Endodermal cell (in vitro differentiated cells): ENCODE results near the gene TENT5C. TPM values are rescaled to one million over a fixed set of nuclear protein-coding genes. Genes with fewer than 3 reads are reported as not detected.

Experiments
- DNase-seq: peaks from one replicate; pipeline ENCODE4 v3.0.0-alpha.2; 2017
- H3K27ac ChIP-seq: 2 replicates; pipeline ENCODE4 v1.5.1; 2013; ENCODE audit warnings: mild to moderate bottlenecking, low read depth, low read length, moderate library complexity
- H3K27me3 ChIP-seq: 2 replicates; pipeline ENCODE4 v1.6.1; 2013; ENCODE audit warnings: mild to moderate bottlenecking, low read length, moderate library complexity; ENCODE audit not compliant: insufficient read depth, control insufficient read depth, poor library complexity, severe bottlenecking
- H3K36me3 ChIP-seq: 2 replicates; pipeline ENCODE4 v1.7.0; 2013; ENCODE audit warnings: mild to moderate bottlenecking, low read length, moderate library complexity; ENCODE audit not compliant: control insufficient read depth, insufficient read depth
- H3K4me1 ChIP-seq: one replicate; pipeline ENCODE4 v1.7.0; 2013; ENCODE audit warnings: low read length; ENCODE audit not compliant: control insufficient read depth, insufficient read depth
- H3K4me3 ChIP-seq: 2 replicates; pipeline ENCODE4 v1.5.1; 2013; ENCODE audit warnings: mild to moderate bottlenecking, low read length, moderate library complexity
- H3K9ac ChIP-seq: 2 replicates; pipeline ENCODE4 v1.6.1; 2013; ENCODE audit warnings: mild to moderate bottlenecking, low read length, moderate library complexity; ENCODE audit not compliant: poor library complexity, severe bottlenecking; ENCODE audit errors: extremely low read depth
- H3K9me3 ChIP-seq: 2 replicates; pipeline ENCODE4 v1.6.1; 2013; ENCODE audit warnings: mild to moderate bottlenecking, low read length, moderate library complexity; ENCODE audit not compliant: control insufficient read depth
- H3K27ac Mint-ChIP-seq: 2 replicates; pipeline ENCODE4 v1.8.0; 2020; ENCODE audit warnings: mixed read lengths
- H3K27me3 Mint-ChIP-seq: 2 replicates; pipeline ENCODE4 v1.8.0; 2021; ENCODE audit warnings: mild to moderate bottlenecking, mixed read lengths; ENCODE audit not compliant: insufficient read depth
- H3K36me3 Mint-ChIP-seq: 2 replicates; pipeline ENCODE4 v1.8.0; 2020; ENCODE audit warnings: low read depth, mixed read lengths
- H3K4me1 Mint-ChIP-seq: 2 replicates; pipeline ENCODE4 v1.8.0; 2020; ENCODE audit warnings: mixed read lengths
- H3K4me3 Mint-ChIP-seq: 2 replicates; pipeline ENCODE4 v1.8.0; 2020; ENCODE audit warnings: mild to moderate bottlenecking, moderate library complexity, mixed read lengths
- H3K9me3 Mint-ChIP-seq: 2 replicates; pipeline ENCODE4 v1.8.0; 2020; ENCODE audit warnings: mild to moderate bottlenecking, mixed read lengths
- WGBS, 2 experiments: methylation state at CpG; one replicate each; pipeline versions ENCODE4 v1.1.5 to v1.1.7; 2013; ENCODE audit warnings: missing lambda C conversion rate in 2 of 2, mixed read lengths in 1 of 2; ENCODE audit not compliant: insufficient coverage in 1 of 2, insufficient read length in 1 of 2; 5-methylcytosine and 5-hydroxymethylcytosine counted together
- total RNA-seq, 2 donors: library from RNA; stranded (reverse); fragmentation: NEBNext Ultra II Directional in 1 of 2; extraction: Animal tissue kit (Norgen Biotek cat#: 25700) in 1 of 2; gene quantifications; 2 replicates in 1 of 2; 3 replicates in 1 of 2; pipeline ENCODE4 v1.2.1, GENCODE V29; 2021
- TF ChIP-seq, protein P1 (sequence below): fragments of 200-600 bp; sonication (generic); conservative IDR thresholded peaks from 2 replicates; pipeline ENCODE4 v1.5.0; 2021; ENCODE audit warnings: antibody characterized with exemption, mild to moderate bottlenecking

The TENT5C gene
- total RNA-seq, 2 donors from 2014 or later: 1.0 to 1.4 TPM

DNA sequence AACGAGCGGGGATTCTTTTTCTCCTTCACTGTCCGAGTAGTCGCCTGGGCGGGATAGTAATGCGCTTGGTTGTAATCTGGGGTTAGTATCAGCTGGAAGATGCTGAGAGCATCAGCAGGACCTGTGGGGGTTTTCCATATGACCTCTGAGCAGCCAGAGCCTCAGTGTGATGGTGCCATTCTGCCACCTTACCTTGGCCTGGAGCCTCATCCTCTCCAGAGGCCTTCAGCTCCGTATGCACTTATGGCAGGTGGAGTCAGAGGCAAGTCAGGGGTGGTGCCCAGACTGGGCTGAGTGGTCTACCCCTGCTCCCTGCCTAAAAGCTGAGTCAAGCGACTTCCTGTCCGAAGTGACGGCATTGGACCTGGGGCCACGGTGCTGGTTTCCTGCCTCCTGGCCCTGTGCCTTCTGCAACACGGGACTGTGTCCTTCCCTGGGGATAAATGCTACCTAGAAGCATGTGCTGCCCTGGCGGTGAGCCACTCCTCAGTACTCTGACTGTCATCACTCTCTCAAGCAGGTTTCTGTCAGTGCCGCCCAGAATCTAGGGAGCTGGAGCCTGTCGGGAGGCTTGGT, 24.7 kb downstream of the TENT5C start:
- H3K4me3 ChIP-seq: no peak overlapping the region
- no peaks in the 10 kb centered on the region for H3K36me3 Mint-ChIP-seq
- no peak for DNase-seq
- H3K27ac ChIP-seq: no peak overlapping the region
- TF ChIP-seq, protein P1, sequence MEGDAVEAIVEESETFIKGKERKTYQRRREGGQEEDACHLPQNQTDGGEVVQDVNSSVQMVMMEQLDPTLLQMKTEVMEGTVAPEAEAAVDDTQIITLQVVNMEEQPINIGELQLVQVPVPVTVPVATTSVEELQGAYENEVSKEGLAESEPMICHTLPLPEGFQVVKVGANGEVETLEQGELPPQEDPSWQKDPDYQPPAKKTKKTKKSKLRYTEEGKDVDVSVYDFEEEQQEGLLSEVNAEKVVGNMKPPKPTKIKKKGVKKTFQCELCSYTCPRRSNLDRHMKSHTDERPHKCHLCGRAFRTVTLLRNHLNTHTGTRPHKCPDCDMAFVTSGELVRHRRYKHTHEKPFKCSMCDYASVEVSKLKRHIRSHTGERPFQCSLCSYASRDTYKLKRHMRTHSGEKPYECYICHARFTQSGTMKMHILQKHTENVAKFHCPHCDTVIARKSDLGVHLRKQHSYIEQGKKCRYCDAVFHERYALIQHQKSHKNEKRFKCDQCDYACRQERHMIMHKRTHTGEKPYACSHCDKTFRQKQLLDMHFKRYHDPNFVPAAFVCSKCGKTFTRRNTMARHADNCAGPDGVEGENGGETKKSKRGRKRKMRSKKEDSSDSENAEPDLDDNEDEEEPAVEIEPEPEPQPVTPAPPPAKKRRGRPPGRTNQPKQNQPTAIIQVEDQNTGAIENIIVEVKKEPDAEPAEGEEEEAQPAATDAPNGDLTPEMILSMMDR: no peak
- no peaks in the 10 kb centered on the region for H3K9me3 ChIP-seq
- no peaks in the 10 kb centered on the region for H3K36me3 ChIP-seq
- no peak overlapping the region for H3K4me3 Mint-ChIP-seq
- no peaks in the 10 kb centered on the region for H3K27me3 Mint-ChIP-seq
- H3K27me3 ChIP-seq: no peaks in the 10 kb centered on the region
- 92 to 95% methylated on average over 7 to 15 of the region's 15 CpGs for WGBS, 2 experiments
- no peak overlapping the region for H3K27ac Mint-ChIP-seq
- H3K9ac ChIP-seq: no peak overlapping the region
- H3K4me1 ChIP-seq: peaks cover 10% of the 10 kb centered on the region
- peaks cover 44% of the 10 kb centered on the region for H3K4me1 Mint-ChIP-seq
- no peaks in the 10 kb centered on the region for H3K9me3 Mint-ChIP-seq

- H3K36me3 ChIP-seq: no peaks in the 10 kb centered on the region
- no peaks in the 10 kb centered on the region for H3K9me3 ChIP-seq
- H3K4me3 ChIP-seq: no peak overlapping the region
- no peak overlapping the region for H3K9ac ChIP-seq
- H3K27ac ChIP-seq: no peak overlapping the region
- no peaks in the 10 kb centered on the region for H3K27me3 Mint-ChIP-seq
- no peak overlapping the region for H3K27ac Mint-ChIP-seq
- H3K4me3 Mint-ChIP-seq: no peak overlapping the region
- no peaks in the 10 kb centered on the region for H3K36me3 Mint-ChIP-seq
- no peaks in the 10 kb centered on the region for H3K9me3 Mint-ChIP-seq
- TF ChIP-seq, protein P1: no peak
- 76 to 81% methylated on average over 6 to 7 of the region's 7 CpGs for WGBS, 2 experiments
- H3K27me3 ChIP-seq: no peaks in the 10 kb centered on the region
- peaks cover 47% of the 10 kb centered on the region for H3K4me1 Mint-ChIP-seq
- no peak for DNase-seq
- peaks cover 10% of the 10 kb centered on the region for H3K4me1 ChIP-seq
Observed at GRCh38 chr1:117631359-117632160, 25.7 kb downstream of the TENT5C start.

DNA sequence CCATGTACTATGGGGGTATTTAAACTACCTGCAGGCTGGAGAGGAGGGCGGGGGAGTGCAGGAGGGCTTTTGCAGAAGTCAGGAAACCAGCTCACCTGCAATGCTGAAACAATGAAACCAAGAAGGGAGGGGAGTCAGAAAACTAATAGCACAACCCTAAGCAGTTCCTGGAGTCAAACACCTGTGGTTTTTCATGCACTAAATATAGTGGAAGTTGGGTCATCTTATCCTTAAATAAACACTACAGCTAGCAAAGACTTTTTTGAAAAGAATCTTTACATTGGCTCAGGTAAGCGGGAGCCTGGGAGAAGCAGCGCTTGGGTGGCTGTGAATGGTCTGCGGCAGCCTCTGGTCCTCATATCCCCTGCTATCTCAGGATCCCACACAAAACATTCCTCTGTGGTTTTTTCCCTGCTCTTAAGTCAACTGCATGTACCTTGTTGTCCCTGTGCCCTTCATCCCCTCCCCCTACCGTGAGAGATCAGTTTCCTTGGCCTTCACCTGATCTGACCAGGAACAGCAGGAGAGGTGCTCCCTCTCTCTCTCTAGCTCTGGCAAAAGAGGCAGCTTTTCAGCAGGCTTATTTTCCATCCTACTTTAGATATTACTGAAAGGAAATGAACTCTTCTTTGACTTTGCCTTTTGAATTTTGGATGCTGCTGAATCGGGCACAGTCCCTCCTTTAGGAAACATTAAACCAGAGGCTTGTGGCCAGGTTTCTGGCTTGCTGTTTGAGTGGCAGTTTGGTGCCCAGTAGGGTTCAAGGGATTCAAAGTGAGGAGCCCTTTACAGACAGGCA, 26.6 kb downstream of the TENT5C start:
- no peaks in the 10 kb centered on the region for H3K27me3 ChIP-seq
- DNase-seq: no peak
- WGBS, 2 experiments: 78 to 80% methylated on average over 4 to 6 of the region's 6 CpGs
- H3K9me3 ChIP-seq: no peaks in the 10 kb centered on the region
- H3K9me3 Mint-ChIP-seq: no peaks in the 10 kb centered on the region
- peaks cover 55% of the 10 kb centered on the region for H3K4me1 Mint-ChIP-seq
- H3K4me1 ChIP-seq: peaks cover 7% of the 10 kb centered on the region
- H3K36me3 ChIP-seq: no peaks in the 10 kb centered on the region
- no peak overlapping the region for H3K27ac Mint-ChIP-seq
- TF ChIP-seq, protein P1: no peak
- H3K36me3 Mint-ChIP-seq: no peaks in the 10 kb centered on the region
- H3K27me3 Mint-ChIP-seq: no peaks in the 10 kb centered on the region
- no peak overlapping the region for H3K4me3 Mint-ChIP-seq
- no peak overlapping the region for H3K27ac ChIP-seq
- no peak overlapping the region for H3K9ac ChIP-seq
- no peak overlapping the region for H3K4me3 ChIP-seq
